MG63 (cell line): ENCODE data around the gene SKIDA1. TPM values are rescaled to one million over a fixed set of nuclear protein-coding genes. Genes with fewer than 3 reads are reported as not detected.

ENCODE experiments used
- DNase-seq: peaks from one replicate; pipeline ENCODE4 v3.0.0-alpha.2; 2020
- H3K27me3 ChIP-seq: fragments of 250-450 bp; sonication (Bioruptor Pico); 2 replicates; pipeline ENCODE4 v1.5.1; 2020; ENCODE audit warnings: mild to moderate bottlenecking, moderate library complexity
- H3K36me3 ChIP-seq: fragments of 250-450 bp; sonication (Bioruptor Pico); 2 replicates; pipeline ENCODE4 v1.5.1; 2020; ENCODE audit warnings: mild to moderate bottlenecking, moderate library complexity
- H3K4me3 ChIP-seq: fragments of 250-450 bp; sonication (Bioruptor Pico); 2 replicates; pipeline ENCODE4 v1.5.1; 2020; ENCODE audit warnings: mild to moderate bottlenecking, moderate library complexity
- H3K9me3 ChIP-seq: fragments of 250-450 bp; sonication (Bioruptor Pico); 2 replicates; pipeline ENCODE4 v1.5.1; 2020; ENCODE audit warnings: mild to moderate bottlenecking, moderate library complexity
- total RNA-seq: library from RNA; depleted of rRNA; stranded (reverse); fragments of >200 nt; shearing (Covaris generic); gene quantifications from 2 replicates; pipeline ENCODE4 v1.2.3, GENCODE V29; 2014; ENCODE audit warnings: low replicate concordance; rRNA removed

Gene SKIDA1
- total RNA-seq, 1 experiment from 2014 or later: 2.0 TPM

DNA sequence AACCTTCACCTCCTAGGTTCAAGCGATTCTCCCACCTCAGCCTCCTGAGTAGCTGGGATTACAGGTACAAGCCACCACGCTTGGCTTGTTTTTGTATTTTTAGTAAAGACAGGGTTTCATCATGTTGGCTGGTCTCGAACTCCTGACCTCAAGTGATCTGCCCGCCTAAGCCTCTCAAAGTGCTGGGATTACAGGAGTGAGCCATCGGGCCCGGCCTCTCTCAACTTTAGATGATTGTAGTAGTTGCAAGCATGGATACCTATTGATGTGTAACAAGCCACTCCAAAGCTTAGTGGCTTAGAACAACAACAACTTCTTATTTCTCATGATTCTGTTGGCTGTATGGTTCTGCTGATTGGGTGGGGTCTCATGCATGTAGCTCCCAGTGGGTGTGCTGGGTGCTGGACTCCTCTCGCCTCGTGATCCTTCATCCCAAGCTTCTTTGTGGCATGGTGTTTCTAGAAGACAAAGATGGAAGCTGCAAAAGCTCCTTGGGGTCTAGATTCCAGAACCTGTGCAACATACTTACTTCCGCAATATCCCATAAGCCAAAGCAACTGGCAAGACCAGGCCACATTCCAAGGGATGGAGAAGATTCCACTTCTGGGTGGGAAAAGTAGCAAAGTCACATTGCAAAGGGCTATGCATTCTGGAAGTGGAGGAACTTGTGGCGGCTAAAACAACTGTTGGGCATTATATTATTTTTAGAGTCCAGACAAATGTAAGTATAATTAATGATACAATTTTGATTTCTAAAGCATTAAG is 37.9 kb downstream of the SKIDA1 start:
- no peaks in the 10 kb centered on the region for H3K9me3 ChIP-seq
- no peak for DNase-seq
- no peak overlapping the region for H3K4me3 ChIP-seq
- no peaks in the 10 kb centered on the region for H3K27me3 ChIP-seq
- no peaks in the 10 kb centered on the region for H3K36me3 ChIP-seq

DNA sequence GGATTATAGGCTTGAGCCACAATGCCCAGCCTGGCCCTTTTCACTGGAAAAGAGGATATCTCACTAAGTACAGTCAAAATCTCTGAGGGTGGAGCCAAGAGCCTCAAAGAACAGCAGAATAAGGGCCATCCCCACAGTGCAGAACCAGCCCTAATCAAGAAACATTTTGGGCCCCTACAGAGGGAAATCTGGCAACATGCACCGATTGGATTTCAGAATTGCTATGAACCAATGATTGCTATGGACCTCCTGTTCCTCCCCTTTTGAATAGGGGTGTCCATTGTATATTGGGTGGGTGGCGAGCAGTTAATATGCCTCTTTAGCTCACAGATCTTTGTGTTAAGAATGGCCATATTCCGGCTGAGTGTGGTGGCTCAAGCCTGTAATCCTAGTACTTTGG is 42.7 kb downstream of the SKIDA1 start:
- Histone ChIP-seq H3K4me3 (no peak overlapping the region), H3K9me3 (no peaks in the 10 kb centered on the region; the same call in 1 of the 2 replicates), H3K36me3 (no peaks in the 10 kb centered on the region), H3K27me3 (no peaks in the 10 kb centered on the region)
- no peak for DNase-seq

DNA sequence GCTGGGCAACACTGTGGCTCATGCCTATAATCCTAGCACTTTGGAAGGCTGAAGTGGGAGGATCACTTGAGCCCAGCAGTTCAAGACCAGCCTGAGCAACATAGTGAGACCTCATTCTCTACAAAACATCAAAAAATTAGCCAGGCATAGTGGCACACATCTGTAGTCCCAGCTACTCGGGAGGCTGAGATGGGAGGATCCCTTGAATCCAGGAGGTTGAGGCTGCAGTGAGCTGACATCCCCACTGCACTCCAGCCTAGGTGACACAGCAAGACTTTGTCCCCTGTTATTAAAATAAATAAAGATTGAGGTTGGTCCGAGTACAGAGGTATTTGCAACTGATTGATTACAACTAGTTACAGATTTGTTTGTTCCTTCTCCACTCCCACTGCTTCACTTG is 44.1 kb downstream of the SKIDA1 start:
- Histone ChIP-seq H3K9me3 (no peaks in the 10 kb centered on the region; the same call in 1 of the 2 replicates), H3K4me3 (no peak overlapping the region), H3K27me3 (no peaks in the 10 kb centered on the region), H3K36me3 (no peaks in the 10 kb centered on the region)
- DNase-seq: no peak

DNA sequence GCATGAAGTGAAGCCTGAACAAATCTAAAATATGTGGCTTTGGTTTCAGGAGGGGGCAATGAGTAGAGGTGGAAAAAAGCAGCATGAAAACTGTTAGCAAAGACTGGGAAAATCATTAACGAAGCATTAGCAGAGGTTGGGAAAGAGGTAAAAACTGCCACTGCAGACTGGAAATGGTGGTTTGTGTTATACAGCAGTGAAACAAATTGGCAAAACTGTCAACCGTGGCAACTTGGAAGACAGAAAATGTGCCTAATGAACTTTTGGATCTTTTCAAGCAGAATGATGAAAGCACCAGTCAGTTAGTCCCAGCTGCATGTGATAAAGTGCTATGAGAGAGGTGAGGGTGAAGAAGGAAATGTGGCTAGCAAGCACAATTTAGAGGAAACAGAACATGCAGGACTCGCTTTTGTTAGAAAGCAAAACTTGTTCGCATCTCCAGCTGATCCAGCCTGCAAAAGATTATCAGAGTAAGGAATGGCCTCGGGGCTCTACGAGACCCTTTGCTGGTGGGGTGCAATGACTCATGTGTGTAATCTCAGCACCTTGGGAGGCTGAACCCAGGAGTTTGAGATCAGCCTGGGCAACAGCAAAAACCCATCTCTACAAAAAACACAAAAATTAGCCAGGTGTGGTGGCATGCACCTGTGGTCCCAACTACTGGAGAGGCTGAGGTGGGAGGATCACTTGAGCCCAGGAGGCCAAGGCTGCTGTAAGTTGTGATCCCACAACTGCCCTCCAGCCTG is 45.7 kb downstream of the SKIDA1 start:
- no peak for DNase-seq
- H3K36me3 ChIP-seq: no peaks in the 10 kb centered on the region
- no peaks in the 10 kb centered on the region for H3K27me3 ChIP-seq
- no peaks in the 10 kb centered on the region; the same call in 1 of the 2 replicates for H3K9me3 ChIP-seq
- H3K4me3 ChIP-seq: no peak overlapping the region

DNA sequence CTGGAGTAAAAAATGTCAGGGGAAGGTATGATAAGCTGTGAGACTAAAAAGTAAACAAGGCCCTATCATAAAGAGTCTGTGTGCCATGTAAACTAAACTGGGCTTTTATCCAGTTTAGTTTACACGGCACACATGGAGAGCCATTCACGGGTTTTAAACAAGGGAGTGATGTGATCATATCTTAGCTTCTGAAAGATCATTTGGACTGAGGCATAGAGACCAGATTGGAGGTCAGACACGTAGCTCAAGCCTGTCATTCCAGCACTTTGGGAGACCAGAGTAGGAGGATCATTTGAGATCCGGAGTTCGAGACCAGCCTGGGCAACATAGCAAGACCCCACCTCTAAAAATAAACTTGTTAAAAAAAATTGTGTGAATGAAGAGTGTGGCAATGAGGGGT is 50.1 kb downstream of the SKIDA1 start:
- Histone ChIP-seq H3K9me3 (no peaks in the 10 kb centered on the region), H3K27me3 (no peaks in the 10 kb centered on the region), H3K4me3 (no peak overlapping the region), H3K36me3 (no peaks in the 10 kb centered on the region)
- no peak for DNase-seq

DNA sequence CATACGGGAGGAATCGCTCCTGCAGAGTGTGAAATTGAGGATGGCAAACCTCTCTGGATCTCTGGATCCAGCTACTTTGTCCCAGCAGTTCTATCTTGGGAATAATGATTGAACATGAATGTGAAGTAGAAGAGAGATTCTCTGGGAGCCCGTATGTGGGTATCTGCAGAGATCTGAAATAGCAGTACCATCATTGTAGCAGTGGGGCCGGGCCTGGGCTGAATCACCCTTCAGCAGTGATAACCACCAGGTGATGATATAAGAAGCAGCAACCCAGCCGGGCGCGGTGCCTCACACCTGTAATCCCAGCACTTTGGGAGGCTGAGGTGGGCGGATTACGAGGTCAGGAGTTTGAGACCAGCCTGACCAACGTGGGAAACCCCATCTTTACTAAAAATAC is 51.9 kb downstream of the SKIDA1 start:
- no peaks in the 10 kb centered on the region for H3K36me3 ChIP-seq
- no peak overlapping the region for H3K4me3 ChIP-seq
- no peak for DNase-seq
- no peaks in the 10 kb centered on the region for H3K9me3 ChIP-seq
- H3K27me3 ChIP-seq: no peaks in the 10 kb centered on the region

DNA sequence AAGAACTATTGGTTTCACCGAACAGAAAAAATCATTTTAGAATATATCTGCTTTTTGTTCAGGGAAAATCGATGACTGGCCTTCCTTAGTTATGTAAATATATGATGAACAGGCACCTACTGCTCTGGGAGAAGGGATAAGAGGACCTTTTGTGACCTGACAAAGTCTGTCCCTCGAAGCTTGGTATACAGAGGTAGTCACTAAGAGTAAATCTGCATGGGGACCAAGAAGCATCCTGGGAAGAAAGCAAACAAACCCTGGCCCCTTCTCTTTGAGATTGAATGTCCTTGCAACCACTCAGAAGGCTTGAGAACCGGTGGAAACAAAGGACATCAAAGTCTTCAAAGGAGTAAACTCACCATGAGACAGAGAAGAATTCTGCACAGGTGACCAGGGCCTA is 52.3 kb downstream of the SKIDA1 start:
- Histone ChIP-seq H3K27me3 (no peaks in the 10 kb centered on the region), H3K4me3 (no peak overlapping the region), H3K36me3 (no peaks in the 10 kb centered on the region), H3K9me3 (no peaks in the 10 kb centered on the region)
- DNase-seq: no peak

DNA sequence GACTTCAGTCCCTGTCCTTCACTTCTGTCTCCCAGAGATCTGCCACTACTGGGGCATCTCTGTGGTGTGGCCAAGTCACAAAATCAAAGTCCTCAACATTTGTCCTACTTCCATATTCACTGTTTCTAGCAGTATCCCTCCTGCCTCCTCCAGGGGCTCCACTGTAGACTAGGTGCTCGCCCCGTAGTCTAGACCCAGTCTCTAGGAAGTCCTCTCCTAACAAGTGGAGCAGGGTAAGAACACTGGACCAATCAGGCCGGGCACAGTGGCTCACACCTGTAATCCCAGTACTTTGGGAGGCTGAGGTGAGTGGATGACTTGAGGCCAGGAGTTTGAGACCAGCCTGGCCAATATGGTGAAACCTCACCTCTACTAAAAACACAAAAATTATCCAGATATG is 57.4 kb downstream of the SKIDA1 start:
- H3K27me3 ChIP-seq: no peaks in the 10 kb centered on the region
- H3K36me3 ChIP-seq: no peaks in the 10 kb centered on the region
- no peaks in the 10 kb centered on the region for H3K9me3 ChIP-seq
- H3K4me3 ChIP-seq: no peak overlapping the region
- DNase-seq: no peak

DNA sequence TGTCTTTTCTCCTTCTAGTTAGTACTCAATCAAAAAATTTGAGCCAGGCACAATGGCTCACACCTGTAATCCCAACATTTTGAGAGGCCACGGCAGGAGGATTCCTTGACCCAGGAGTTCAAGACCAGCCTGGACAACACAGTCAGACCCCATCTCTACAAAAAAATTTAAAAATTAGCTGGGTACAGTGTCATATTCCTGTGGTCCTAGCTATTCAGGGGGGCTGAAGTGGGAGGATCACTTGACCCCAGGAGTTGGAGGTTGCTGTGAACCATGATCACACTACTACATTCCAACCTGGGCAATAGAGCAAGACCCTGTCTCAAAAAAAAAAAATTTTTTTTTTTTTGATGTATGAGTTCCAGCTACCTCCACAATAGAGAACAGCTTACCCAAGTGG is 57.8 kb downstream of the SKIDA1 start:
- H3K4me3 ChIP-seq: no peak overlapping the region
- H3K9me3 ChIP-seq: no peaks in the 10 kb centered on the region
- H3K36me3 ChIP-seq: no peaks in the 10 kb centered on the region
- DNase-seq: no peak
- no peaks in the 10 kb centered on the region for H3K27me3 ChIP-seq

DNA sequence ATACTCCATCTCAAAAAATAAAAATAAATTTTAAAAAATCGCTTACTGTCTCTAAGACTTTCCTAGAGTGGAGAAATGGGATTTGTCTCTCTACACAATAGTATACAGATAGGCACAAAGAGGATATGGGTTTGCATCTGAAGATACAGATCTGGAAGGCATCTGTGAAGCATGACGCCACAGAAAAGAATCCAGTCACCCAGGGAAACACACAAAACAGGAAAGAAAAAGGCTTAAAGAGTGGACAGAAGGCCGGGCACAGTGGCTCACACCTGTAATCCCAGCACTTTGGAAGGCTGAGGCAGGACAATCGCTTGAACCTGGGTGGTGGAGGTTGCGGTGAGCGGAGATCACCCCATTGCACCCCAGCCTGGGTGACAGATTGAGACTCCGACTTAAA is 61.3 kb downstream of the SKIDA1 start:
- no peaks in the 10 kb centered on the region for H3K36me3 ChIP-seq
- H3K27me3 ChIP-seq: no peaks in the 10 kb centered on the region
- no peak for DNase-seq
- no peaks in the 10 kb centered on the region for H3K9me3 ChIP-seq
- no peak overlapping the region for H3K4me3 ChIP-seq

Other genes with a start within 250 kb of the SKIDA1 start
- 15.2 and 22.5 TPM in 2 replicates for gene MLLT10, start 8.6 kb upstream of the SKIDA1 start, total RNA-seq